ENCODE measurements around the gene MYRIP. TPM values are rescaled to one million over a fixed set of nuclear protein-coding genes. Genes with fewer than 3 reads are reported as not detected.

MYRIP gene
- total RNA-seq, 4 donors from 2014 or later = 3.5 to 31.1 (median 12.1) TPM

GRCh38 chr3:40196966-40197365 is 387.6 kb downstream of the MYRIP start:
- intact Hi-C loops (cut with DNase I; ENCODE audit: low total_unique reads) = no loop called here
- TF ChIP-seq CTCF (IDR thresholded peaks at IDR 0.05) = no peak
- TF ChIP-seq POLR2A (IDR thresholded peaks at IDR 0.05) = no peak

GRCh38 chr3:40200692-40201316 is 391.4 kb downstream of the MYRIP start:
- TF ChIP-seq CTCF (IDR thresholded peaks at IDR 0.05) (no peak), POLR2A (IDR thresholded peaks at IDR 0.05) (no peak)
- Histone ChIP-seq H3K9me3 (no peaks in the 10 kb centered on the region), H3K27me3 (no peaks in the 10 kb centered on the region), H3K4me3 (no peak overlapping the region), H3K36me3 (no peaks in the 10 kb centered on the region), H3K27ac (no peak overlapping the region), H3K4me1 (no peaks in the 10 kb centered on the region)
- intact Hi-C loops (cut with DNase I; ENCODE audit: low total_unique reads) = no loop called here
- DNase-seq = no peak

More at GRCh38 chr3:40196966-40197365, 387.6 kb downstream of the MYRIP start:
- H3K27ac ChIP-seq = no peak overlapping the region
- no peak overlapping the region for H3K4me3 ChIP-seq
- H3K36me3 ChIP-seq = no peaks in the 10 kb centered on the region
- no peaks in the 10 kb centered on the region for H3K4me1 ChIP-seq
- DNase-seq = no peak
- H3K27me3 ChIP-seq = no peaks in the 10 kb centered on the region
- H3K9me3 ChIP-seq = no peaks in the 10 kb centered on the region

- DNase-seq = no peak
- no peaks in the 10 kb centered on the region for H3K27me3 ChIP-seq
- TF ChIP-seq POLR2A (IDR thresholded peaks at IDR 0.05) = no peak
- no peak for TF ChIP-seq CTCF (IDR thresholded peaks at IDR 0.05)
- H3K36me3 ChIP-seq = no peaks in the 10 kb centered on the region
- intact Hi-C loops (cut with DNase I; ENCODE audit: low total_unique reads) = no loop called here
- H3K9me3 ChIP-seq = no peaks in the 10 kb centered on the region
- no peaks in the 10 kb centered on the region for H3K4me1 ChIP-seq
- H3K4me3 ChIP-seq = no peak overlapping the region
- H3K27ac ChIP-seq = no peak overlapping the region
These were observed 392.4 kb downstream of the MYRIP start for GRCh38 chr3:40201770-40202169.

- TF ChIP-seq POLR2A (IDR thresholded peaks at IDR 0.05) = no peak
- TF ChIP-seq CTCF (IDR thresholded peaks at IDR 0.05) = no peak
- H3K36me3 ChIP-seq = no peaks in the 10 kb centered on the region
- intact Hi-C loops (cut with DNase I; ENCODE audit: low total_unique reads) = no loop called here
These were observed 397.1 kb downstream of the MYRIP start for GRCh38 chr3:40206522-40206921.

GRCh38 chr3:40207796-40208195 is 398.4 kb downstream of the MYRIP start:
- Histone ChIP-seq H3K27me3 (no peaks in the 10 kb centered on the region), H3K4me1 (no peaks in the 10 kb centered on the region), H3K27ac (no peak overlapping the region), H3K36me3 (no peaks in the 10 kb centered on the region), H3K9me3 (no peaks in the 10 kb centered on the region), H3K4me3 (no peak overlapping the region)
- TF ChIP-seq CTCF (IDR thresholded peaks at IDR 0.05) = no peak
- TF ChIP-seq POLR2A (IDR thresholded peaks at IDR 0.05) = no peak
- no peak for DNase-seq
- intact Hi-C loops (cut with DNase I; ENCODE audit: low total_unique reads) = no loop called here

More at GRCh38 chr3:40206522-40206921, 397.1 kb downstream of the MYRIP start:
- no peaks in the 10 kb centered on the region for H3K27me3 ChIP-seq
- no peak overlapping the region for H3K27ac ChIP-seq
- no peaks in the 10 kb centered on the region for H3K4me1 ChIP-seq
- no peak overlapping the region for H3K4me3 ChIP-seq
- H3K9me3 ChIP-seq = no peaks in the 10 kb centered on the region
- DNase-seq = no peak

Data from uterus (tissue), 4 donors.